Activated B cell treated with CpG ODN at 0.5 μM for 24 hours (primary cell): Measurements from ENCODE around the gene CRIP2. TPM values are rescaled to one million over a fixed set of nuclear protein-coding genes. Genes with fewer than 3 reads are reported as not detected.

Experiments used
- ATAC-seq: fragments of 200-7000 bp; cut with Tn5 transposase; one replicate; pipeline ENCODE4 v1.10.0; 2021; ENCODE audit warnings: low read depth, mild to moderate bottlenecking, moderate library complexity
- CTCF ChIA-PET: fragments of 350-600 bp; sonication (Branson Sonifier 250); formaldehyde crosslinking; loops from one replicate; lab custom pipeline; 2021; ENCODE audit warnings: antibody characterized with exemption; lab: Charles Lee
- POLR2A ChIA-PET: fragments of 350-600 bp; sonication (Branson Sonifier 250); formaldehyde crosslinking; loops from one replicate; lab custom pipeline; 2021; ENCODE audit warnings: antibody characterized with exemption; lab: Charles Lee
- DNase-seq: peaks from one replicate; pipeline ENCODE4 v3.0.0; 2022
- H3K27ac Mint-ChIP-seq: one replicate; pipeline ENCODE4 v1.8.0; 2020; ENCODE audit warnings: mixed read lengths
- H3K27me3 Mint-ChIP-seq: one replicate; pipeline ENCODE4 v1.8.0; 2021; ENCODE audit warnings: mixed read lengths
- H3K36me3 Mint-ChIP-seq: one replicate; pipeline ENCODE4 v1.8.0; 2021; ENCODE audit warnings: low read depth, mixed read lengths
- H3K4me1 Mint-ChIP-seq: one replicate; pipeline ENCODE4 v1.8.0; 2021; ENCODE audit warnings: mixed read lengths
- H3K4me3 Mint-ChIP-seq: one replicate; pipeline ENCODE4 v1.8.0; 2020; ENCODE audit warnings: mild to moderate bottlenecking, mixed read lengths
- H3K9me3 Mint-ChIP-seq: one replicate; pipeline ENCODE4 v1.8.0; 2020; ENCODE audit warnings: mixed read lengths
- intact Hi-C: fragments of 100-400 bp; cut with micrococcal nuclease; formaldehyde crosslinking; loops from one replicate; pipeline ENCODE4 v1.15.1; 2024
- total RNA-seq: library from RNA; stranded (reverse); gene quantifications from 2 replicates; pipeline ENCODE4 v1.2.3, GENCODE V29; 2022
- TF ChIP-seq, protein P1 (sequence below): fragments of 200-600 bp; IDR thresholded peaks from one replicate; pipeline ENCODE4 v1.8.0; 2022; ENCODE audit warnings: antibody characterized with exemption, mild to moderate bottlenecking

CRIP2 gene
- total RNA-seq, 1 donor from 2014 or later = 3.0 TPM

DNA sequence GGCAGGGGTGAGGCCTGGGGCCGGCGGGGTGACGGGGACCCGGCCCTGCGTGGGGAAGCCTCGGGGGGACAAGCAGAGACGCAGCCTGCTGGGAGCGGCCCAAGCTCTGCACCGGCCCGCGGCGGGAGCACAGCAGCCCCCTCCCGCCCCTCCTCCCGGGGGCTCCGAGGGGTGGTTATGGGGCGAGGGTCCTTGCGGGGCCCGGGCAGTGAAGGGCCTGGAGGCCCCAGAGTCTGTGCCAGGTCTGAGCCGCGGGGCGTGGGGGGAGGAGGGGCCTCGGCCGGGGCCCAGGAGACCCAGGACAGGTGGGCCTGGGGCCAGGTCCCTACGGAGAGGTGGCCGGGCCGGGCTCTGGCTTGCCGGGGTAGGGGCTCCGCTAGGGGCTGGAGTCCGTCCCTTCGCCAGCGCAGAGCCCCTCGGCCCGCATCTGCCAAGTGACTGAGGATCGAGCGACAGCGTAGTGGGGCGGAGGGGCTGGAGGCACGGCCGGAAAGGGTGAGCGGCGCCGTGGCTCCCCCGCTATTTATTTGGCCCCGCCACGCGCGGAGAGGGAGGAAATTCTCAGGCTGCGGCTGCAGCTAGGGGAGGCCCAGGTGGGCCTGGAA, 52.3 kb downstream of the CRIP2 start:
- Mint-ChIP-seq H3K4me3 (peak overlapping the region; percentile 68), H3K4me1 (peaks cover 33% of the 10 kb centered on the region), H3K27me3 (peaks cover 4% of the 10 kb centered on the region), H3K36me3 (no peaks in the 10 kb centered on the region), H3K9me3 (no peaks in the 10 kb centered on the region), H3K27ac (no peak overlapping the region)
- intact Hi-C loops = no loop called here
- ChIA-PET POLR2A (no interaction called here), CTCF (no interaction called here)
- DNase-seq (no peak), ATAC-seq (no peak)
- TF ChIP-seq, protein P1, sequence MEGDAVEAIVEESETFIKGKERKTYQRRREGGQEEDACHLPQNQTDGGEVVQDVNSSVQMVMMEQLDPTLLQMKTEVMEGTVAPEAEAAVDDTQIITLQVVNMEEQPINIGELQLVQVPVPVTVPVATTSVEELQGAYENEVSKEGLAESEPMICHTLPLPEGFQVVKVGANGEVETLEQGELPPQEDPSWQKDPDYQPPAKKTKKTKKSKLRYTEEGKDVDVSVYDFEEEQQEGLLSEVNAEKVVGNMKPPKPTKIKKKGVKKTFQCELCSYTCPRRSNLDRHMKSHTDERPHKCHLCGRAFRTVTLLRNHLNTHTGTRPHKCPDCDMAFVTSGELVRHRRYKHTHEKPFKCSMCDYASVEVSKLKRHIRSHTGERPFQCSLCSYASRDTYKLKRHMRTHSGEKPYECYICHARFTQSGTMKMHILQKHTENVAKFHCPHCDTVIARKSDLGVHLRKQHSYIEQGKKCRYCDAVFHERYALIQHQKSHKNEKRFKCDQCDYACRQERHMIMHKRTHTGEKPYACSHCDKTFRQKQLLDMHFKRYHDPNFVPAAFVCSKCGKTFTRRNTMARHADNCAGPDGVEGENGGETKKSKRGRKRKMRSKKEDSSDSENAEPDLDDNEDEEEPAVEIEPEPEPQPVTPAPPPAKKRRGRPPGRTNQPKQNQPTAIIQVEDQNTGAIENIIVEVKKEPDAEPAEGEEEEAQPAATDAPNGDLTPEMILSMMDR = no peak

DNA sequence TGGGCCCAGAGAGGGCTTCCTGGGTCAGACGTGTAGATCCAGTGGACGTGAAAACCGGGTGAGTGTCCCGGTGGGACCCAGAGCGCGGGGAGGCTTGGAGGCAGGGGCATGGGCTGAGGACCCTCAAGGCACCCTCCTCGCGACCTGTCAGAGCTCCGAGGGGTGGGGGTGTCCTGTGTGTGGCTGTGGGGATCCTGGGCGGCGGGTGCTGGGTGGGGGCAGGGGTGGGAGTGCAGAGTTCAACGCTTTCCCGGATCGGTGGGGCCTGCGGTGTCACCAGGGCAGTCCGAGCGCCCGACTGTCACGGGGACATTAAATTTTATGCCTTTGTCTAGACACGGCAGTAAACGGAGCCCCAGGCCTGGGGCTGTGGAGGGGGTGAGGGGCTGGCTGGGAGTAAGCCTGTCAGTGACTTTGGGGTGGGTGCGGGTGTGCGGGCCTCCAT, 52.8 kb downstream of the CRIP2 start:
- Mint-ChIP-seq H3K27me3 (peaks cover 4% of the 10 kb centered on the region), H3K36me3 (no peaks in the 10 kb centered on the region), H3K9me3 (no peaks in the 10 kb centered on the region), H3K27ac (no peak overlapping the region), H3K4me3 (peak overlapping the region; percentile 68), H3K4me1 (peaks cover 38% of the 10 kb centered on the region)
- ChIA-PET CTCF (no interaction called here), POLR2A (interaction anchor here (1.7 kb wide), 1 partner anchor 507 kb away, joined by 4 read pairs; the partner anchor contains the start of gene CDCA4)
- intact Hi-C loops = no loop called here
- TF ChIP-seq, protein P1 = no peak
- ATAC-seq (no peak), DNase-seq (no peak)

DNA sequence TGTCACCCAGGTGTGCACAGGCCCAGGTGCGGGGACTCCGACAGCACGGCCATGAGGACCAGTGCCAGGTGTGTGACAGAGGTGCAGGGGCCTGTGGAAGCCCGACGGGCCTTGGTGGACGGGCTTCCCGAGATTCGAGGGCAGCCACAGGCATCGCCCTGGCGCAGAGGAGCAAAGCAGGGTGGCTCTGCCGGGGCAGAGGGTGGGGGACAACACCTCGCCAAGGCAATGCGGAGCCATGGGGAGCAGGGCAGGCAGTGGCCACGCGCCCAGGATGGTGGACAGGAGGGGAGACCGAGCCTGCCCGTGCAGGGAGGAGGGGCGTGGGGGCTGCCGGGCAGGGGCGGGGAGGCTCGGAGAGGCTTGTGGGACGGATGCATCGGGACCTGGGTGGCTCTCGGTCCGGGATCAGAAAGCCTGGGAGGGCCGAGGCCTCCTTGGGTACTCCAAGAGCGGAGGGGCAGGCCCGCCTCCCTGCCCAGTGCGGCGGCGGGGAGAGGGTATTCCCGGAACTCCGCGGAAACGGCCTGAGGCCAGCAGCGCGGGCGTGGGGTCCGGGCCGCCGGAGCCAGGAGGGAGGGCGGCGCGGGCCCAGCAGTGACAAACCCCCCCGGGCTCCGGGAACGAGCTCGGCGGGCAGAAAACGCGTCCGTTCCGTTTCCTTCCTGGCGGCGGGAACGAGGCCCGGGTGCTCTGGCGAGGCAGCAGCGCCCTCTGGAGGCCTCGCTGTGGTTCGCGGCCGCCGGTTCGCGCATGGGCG, 53.4 kb downstream of the CRIP2 start:
- TF ChIP-seq, protein P1 = no peak
- intact Hi-C loops = loop anchor here (1.0 kb wide), 5 partner anchors 38 to 438 kb away; no protein-coding TSS in a partner anchor
- Mint-ChIP-seq H3K36me3 (no peaks in the 10 kb centered on the region), H3K4me1 (peaks cover 44% of the 10 kb centered on the region), H3K27ac (no peak overlapping the region), H3K4me3 (peak overlapping the region; percentile 68), H3K27me3 (peaks cover 4% of the 10 kb centered on the region), H3K9me3 (no peaks in the 10 kb centered on the region)
- peak; percentile 82 for DNase-seq
- ATAC-seq = peak; percentile 47
- POLR2A ChIA-PET = interaction anchor here (0.6 to 1.7 kb wide), 3 partner anchors 119 to 507 kb away, joined by 3 to 4 read pairs (median 3); partner anchors contain the start of gene CDCA4
- CTCF ChIA-PET = interaction anchor here (0.6 to 1.6 kb wide), 7 partner anchors 38 to 328 kb away, joined by 3 to 15 read pairs (median 4); no protein-coding TSS in a partner anchor

DNA sequence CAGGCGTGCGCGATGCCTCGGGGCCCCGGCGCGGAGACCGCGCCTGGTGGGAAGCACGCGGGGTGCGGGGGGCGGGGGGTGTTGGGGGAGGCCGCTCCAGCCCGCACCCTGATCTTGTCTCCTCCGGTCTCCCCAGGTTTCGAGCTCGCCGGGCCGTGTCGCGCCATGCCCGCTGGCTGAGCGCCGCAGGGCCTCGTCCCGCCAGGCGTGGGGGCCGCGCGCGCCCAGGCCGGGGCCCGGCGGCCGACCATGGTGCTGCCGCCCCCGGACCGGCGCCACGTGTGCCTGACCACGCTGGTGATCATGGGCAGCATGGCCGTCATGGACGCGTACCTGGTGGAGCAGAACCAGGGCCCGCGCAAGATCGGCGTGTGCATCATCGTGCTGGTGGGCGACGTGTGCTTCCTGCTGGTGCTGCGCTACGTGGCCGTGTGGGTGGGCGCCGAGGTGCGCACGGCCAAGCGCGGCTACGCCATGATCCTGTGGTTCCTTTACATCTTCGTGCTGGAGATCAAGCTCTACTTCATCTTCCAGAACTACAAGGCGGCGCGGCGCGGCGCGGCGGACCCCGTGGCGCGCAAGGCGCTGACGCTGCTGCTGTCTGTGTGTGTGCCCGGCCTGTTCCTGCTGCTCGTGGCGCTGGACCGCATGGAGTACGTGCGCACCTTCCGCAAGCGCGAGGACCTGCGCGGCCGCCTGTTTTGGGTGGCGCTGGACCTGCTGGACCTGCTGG, 54.1 kb downstream of the CRIP2 start:
- Mint-ChIP-seq H3K27me3 (peaks cover 4% of the 10 kb centered on the region), H3K9me3 (no peaks in the 10 kb centered on the region), H3K4me3 (peak overlapping the region; percentile 83), H3K27ac (no peak overlapping the region), H3K4me1 (peaks cover 52% of the 10 kb centered on the region), H3K36me3 (no peaks in the 10 kb centered on the region)
- ATAC-seq = no peak
- TF ChIP-seq, protein P1 = no peak
- intact Hi-C loops = loop anchor here (1.0 kb wide), 5 partner anchors 38 to 438 kb away; no protein-coding TSS in a partner anchor
- DNase-seq = no peak
- ChIA-PET CTCF (interaction anchor here (0.6 to 1.6 kb wide), 6 partner anchors 39 to 328 kb away, joined by 3 to 15 read pairs (median 4); no protein-coding TSS in a partner anchor), POLR2A (interaction anchor here (1.3 to 1.7 kb wide), 2 partner anchors 158 to 508 kb away, joined by 3 to 4 read pairs; partner anchors contain the start of gene CDCA4)
